SK-N-SH (cell line): Measurements from ENCODE around the gene CEBPZOS. TPM values are rescaled to one million over a fixed set of nuclear protein-coding genes. Genes with fewer than 3 reads are reported as not detected.

Experiments used
- CTCF ChIA-PET: fragments of 300-600, 350-600 bp; formaldehyde crosslinking; extraction: SDS; loops from one replicate; lab custom pipeline; 2021; lab: Yijun Ruan, JAX
- POLR2A ChIA-PET: fragments of 350-600 bp; sonication (Branson Sonifier 250); formaldehyde crosslinking; extraction: SDS; loops from one replicate; lab custom pipeline; 2020; ENCODE audit warnings: antibody characterized with exemption, inconsistent platforms; lab: Yijun Ruan, JAX
- DNase-seq: peaks from one replicate; pipeline ENCODE4 v3.0.0; 2012
- H2AFZ ChIP-seq: fragments of 200-600 bp; sonication (generic); 2 replicates; pipeline ENCODE4 v1.8.1; 2016; ENCODE audit warnings: antibody characterized with exemption, mild to moderate bottlenecking, low read depth
- H3F3A ChIP-seq: fragments of 200-600 bp; sonication (generic); replicated peaks from 2 replicates; pipeline ENCODE3; 2016; ENCODE audit warnings: antibody characterized with exemption, mild to moderate bottlenecking; ENCODE audit not compliant: insufficient read depth
- H3K27ac ChIP-seq, 2 experiments: fragments of 200-500 bp in 1 of 2; fragments of 200-600 bp in 1 of 2; sonication (Bioruptor generic) in 1 of 2; sonication (generic), shearing (Covaris generic) in 1 of 2; 2 replicates each; pipeline versions ENCODE4 v1.5.1 to v1.6.1; 2014 to 2016; ENCODE audit warnings: low read depth in 2 of 2, inconsistent platforms in 1 of 2, low read length in 1 of 2, mild to moderate bottlenecking in 1 of 2, mixed read lengths in 1 of 2
- H3K27me3 ChIP-seq: fragments of 200-600 bp; sonication (generic), shearing (Covaris generic); 2 replicates; pipeline ENCODE4 v1.6.1; 2016; ENCODE audit warnings: mixed run types; ENCODE audit not compliant: insufficient read depth
- H3K36me3 ChIP-seq, 2 experiments: fragments of 200-500 bp in 1 of 2; fragments of 200-600 bp in 1 of 2; sonication (Bioruptor generic) in 1 of 2; sonication (generic) in 1 of 2; replicated peaks in 1 of 2; 2 replicates each; pipeline versions ENCODE3 to v1.5.1; 2014 to 2016; ENCODE audit warnings: low read length in 1 of 2, mild to moderate bottlenecking in 1 of 2; ENCODE audit not compliant: insufficient read depth in 2 of 2, control insufficient read depth in 1 of 2
- H3K4me1 ChIP-seq, 2 experiments: fragments of 200-500 bp in 1 of 2; fragments of 200-600 bp in 1 of 2; sonication (Bioruptor generic) in 1 of 2; sonication (generic), shearing (Covaris generic) in 1 of 2; 2 replicates each; pipeline versions ENCODE4 v1.5.1 to v1.6.1; 2014 to 2016; ENCODE audit warnings: low read depth in 1 of 2, low read length in 1 of 2, mixed run types in 1 of 2; ENCODE audit not compliant: insufficient read depth in 2 of 2, control insufficient read depth in 1 of 2
- H3K4me2 ChIP-seq: fragments of 200-600 bp; sonication (generic), shearing (Covaris generic); 2 replicates; pipeline ENCODE4 v1.6.1; 2017; ENCODE audit warnings: mixed run types
- H3K4me3 ChIP-seq, 2 experiments: fragments of 200-500 bp in 1 of 2; fragments of 200-600 bp in 1 of 2; sonication (Bioruptor generic) in 1 of 2; sonication (generic), shearing (Covaris generic) in 1 of 2; 2 replicates each; pipeline versions ENCODE4 v1.5.1 to v1.8.1; 2014 to 2016; ENCODE audit warnings: low read depth in 2 of 2, inconsistent platforms in 1 of 2, low read length in 1 of 2, mild to moderate bottlenecking in 1 of 2, mixed read lengths in 1 of 2, moderate library complexity in 1 of 2
- H3K79me2 ChIP-seq: fragments of 200-600 bp; sonication (generic); 2 replicates; pipeline ENCODE4 v1.8.1; 2017; ENCODE audit warnings: mild to moderate bottlenecking; ENCODE audit not compliant: insufficient read depth
- H3K9ac ChIP-seq: fragments of 200-600 bp; sonication (generic); 2 replicates; pipeline ENCODE4 v1.6.1; 2017; ENCODE audit warnings: mixed run types
- H3K9me2 ChIP-seq: fragments of 200-600 bp; sonication (generic); 2 replicates; pipeline ENCODE4 v1.6.1; 2017; ENCODE audit warnings: mixed run types
- H3K9me3 ChIP-seq: fragments of 200-600 bp; sonication (generic); 2 replicates; pipeline ENCODE4 v1.6.1; 2017; ENCODE audit warnings: mixed run types, mild to moderate bottlenecking, moderate library complexity
- H4K20me1 ChIP-seq: fragments of 200-600 bp; sonication (generic); 2 replicates; pipeline ENCODE4 v1.6.1; 2017; ENCODE audit warnings: mild to moderate bottlenecking, mixed run types; ENCODE audit not compliant: insufficient read depth
- CHD2 ChIP-seq: fragments of 150-350 bp; IDR thresholded peaks from 2 replicates; pipeline ENCODE4 v1.6.1; 2018; ENCODE audit warnings: low read length; ENCODE audit not compliant: partially characterized antibody
- EP300 ChIP-seq, 2 experiments: IDR thresholded peaks; 2 replicates each; pipeline versions ENCODE4 v1.4.0 to v1.6.1; 2012; ENCODE audit warnings: borderline replicate concordance in 1 of 2, low read depth in 1 of 2, low read length in 1 of 2
- EZH2phosphoT487 ChIP-seq: fragments of 200-600 bp; sonication (generic); IDR thresholded peaks from 2 replicates; pipeline ENCODE4 v1.6.1; 2017; ENCODE audit warnings: low read depth, mixed run types, mild to moderate bottlenecking, antibody characterized with exemption, moderate library complexity, borderline replicate concordance
- FOSL2 ChIP-seq: IDR thresholded peaks from 2 replicates; pipeline ENCODE4 v1.4.0; 2012; ENCODE audit warnings: low read depth, mild to moderate bottlenecking, moderate library complexity, borderline replicate concordance
- MAX ChIP-seq: IDR thresholded peaks from 2 replicates; pipeline ENCODE4 v1.4.0; 2012; ENCODE audit warnings: low read depth
- MXI1 ChIP-seq: IDR thresholded peaks from 2 replicates; pipeline ENCODE4 v1.6.1; 2012; ENCODE audit warnings: mild to moderate bottlenecking, low read depth, low read length, improper control_type of control experiment
- NRF1 ChIP-seq: IDR thresholded peaks from 2 replicates; pipeline ENCODE4 v1.6.1; 2012; ENCODE audit warnings: low read depth, mild to moderate bottlenecking, low read length
- POLR2AphosphoS5 ChIP-seq: IDR thresholded peaks from 2 replicates; pipeline ENCODE4 v1.6.1; 2012; ENCODE audit warnings: low read depth, low read length
- RCOR1 ChIP-seq: fragments of 150-350 bp; IDR thresholded peaks from 2 replicates; pipeline ENCODE4 v1.6.1; 2017; ENCODE audit warnings: antibody characterized with exemption, low read length
- RFX5 ChIP-seq: IDR thresholded peaks from 2 replicates; pipeline ENCODE4 v1.6.1; 2012; ENCODE audit warnings: mild to moderate bottlenecking, improper control_type of control experiment, low read length
- RXRA ChIP-seq: IDR thresholded peaks from 2 replicates; pipeline ENCODE4 v1.4.0; 2012; ENCODE audit warnings: low read depth, mild to moderate bottlenecking, borderline replicate concordance
- SIN3A ChIP-seq: IDR thresholded peaks from 2 replicates; pipeline ENCODE4 v1.6.1; 2012; ENCODE audit warnings: low read depth, mild to moderate bottlenecking, low read length, moderate library complexity, borderline replicate concordance
- TAF1 ChIP-seq: IDR thresholded peaks from 2 replicates; pipeline ENCODE4 v1.6.1; 2012; ENCODE audit warnings: low read depth, mild to moderate bottlenecking, low read length, moderate library complexity, borderline replicate concordance
- WGBS: methylation state at CpG from one replicate; pipeline ENCODE4 v1.1.6; 2017; ENCODE audit warnings: low lambda C conversion rate; 5-methylcytosine and 5-hydroxymethylcytosine counted together
- polyA plus RNA-seq, 3 experiments: library from polyadenylated mRNA; depleted of rRNA; stranded (reverse); fragments of >200 nt; gene quantifications; 2 replicates each; pipeline ENCODE4 v1.2.3, GENCODE V29; 2012
- TF ChIP-seq, protein P1 (sequence below): IDR thresholded peaks from 2 replicates; pipeline ENCODE4 v1.6.1; 2012; ENCODE audit warnings: mild to moderate bottlenecking, low read depth, low read length, moderate library complexity
- TF ChIP-seq, protein P2 (sequence below): IDR thresholded peaks from 2 replicates; pipeline ENCODE4 v1.4.0; 2012; ENCODE audit warnings: low read depth, borderline replicate concordance
- TF ChIP-seq, protein P3 (sequence below): fragments of 150-350 bp; IDR thresholded peaks from 2 replicates; pipeline ENCODE4 v1.6.1; 2017; ENCODE audit warnings: antibody characterized with exemption, low read length, low read depth, borderline replicate concordance
- TF ChIP-seq, protein P4 (sequence below): fragments of 150-350 bp; IDR thresholded peaks from 2 replicates; pipeline ENCODE4 v1.6.1; 2016; ENCODE audit warnings: mild to moderate bottlenecking, low read depth, low read length

CEBPZOS gene
- polyA plus RNA-seq, 1 of the 3 experiments (the other 2 are of a cell fraction) = 27.5 TPM

- TF ChIP-seq NRF1 (no peak), RCOR1 (no peak), RFX5 (no peak), MXI1 (no peak), SIN3A (no peak), POLR2AphosphoS5 (no peak), CHD2 (no peak)
- TF ChIP-seq, protein P1, sequence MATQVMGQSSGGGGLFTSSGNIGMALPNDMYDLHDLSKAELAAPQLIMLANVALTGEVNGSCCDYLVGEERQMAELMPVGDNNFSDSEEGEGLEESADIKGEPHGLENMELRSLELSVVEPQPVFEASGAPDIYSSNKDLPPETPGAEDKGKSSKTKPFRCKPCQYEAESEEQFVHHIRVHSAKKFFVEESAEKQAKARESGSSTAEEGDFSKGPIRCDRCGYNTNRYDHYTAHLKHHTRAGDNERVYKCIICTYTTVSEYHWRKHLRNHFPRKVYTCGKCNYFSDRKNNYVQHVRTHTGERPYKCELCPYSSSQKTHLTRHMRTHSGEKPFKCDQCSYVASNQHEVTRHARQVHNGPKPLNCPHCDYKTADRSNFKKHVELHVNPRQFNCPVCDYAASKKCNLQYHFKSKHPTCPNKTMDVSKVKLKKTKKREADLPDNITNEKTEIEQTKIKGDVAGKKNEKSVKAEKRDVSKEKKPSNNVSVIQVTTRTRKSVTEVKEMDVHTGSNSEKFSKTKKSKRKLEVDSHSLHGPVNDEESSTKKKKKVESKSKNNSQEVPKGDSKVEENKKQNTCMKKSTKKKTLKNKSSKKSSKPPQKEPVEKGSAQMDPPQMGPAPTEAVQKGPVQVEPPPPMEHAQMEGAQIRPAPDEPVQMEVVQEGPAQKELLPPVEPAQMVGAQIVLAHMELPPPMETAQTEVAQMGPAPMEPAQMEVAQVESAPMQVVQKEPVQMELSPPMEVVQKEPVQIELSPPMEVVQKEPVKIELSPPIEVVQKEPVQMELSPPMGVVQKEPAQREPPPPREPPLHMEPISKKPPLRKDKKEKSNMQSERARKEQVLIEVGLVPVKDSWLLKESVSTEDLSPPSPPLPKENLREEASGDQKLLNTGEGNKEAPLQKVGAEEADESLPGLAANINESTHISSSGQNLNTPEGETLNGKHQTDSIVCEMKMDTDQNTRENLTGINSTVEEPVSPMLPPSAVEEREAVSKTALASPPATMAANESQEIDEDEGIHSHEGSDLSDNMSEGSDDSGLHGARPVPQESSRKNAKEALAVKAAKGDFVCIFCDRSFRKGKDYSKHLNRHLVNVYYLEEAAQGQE = no peak
- H3F3A ChIP-seq = peaks cover 23% of the 10 kb centered on the region
- peaks cover 16% of the 10 kb centered on the region; the same call in 1 of the 2 replicates for H3K9me3 ChIP-seq
- H3K4me2 ChIP-seq = no peak overlapping the region
- H3K4me1 ChIP-seq = peaks cover 0 to 6% of the 10 kb centered on the region in 2 experiments; a peak in 2 of 4 replicates
- H4K20me1 ChIP-seq = no peaks in the 10 kb centered on the region
- H3K27ac ChIP-seq = no peak overlapping the region; a peak in 1 of 4 replicates
- H3K9ac ChIP-seq = no peak overlapping the region
- CTCF ChIA-PET = interaction anchor here (0.9 to 2.1 kb wide), 4 partner anchors 12 to 680 kb away, joined by 3 to 8 read pairs (median 5); no protein-coding TSS in a partner anchor
- H3K27me3 ChIP-seq = no peaks in the 10 kb centered on the region
- POLR2A ChIA-PET = interaction anchor here (0.5 kb wide), 1 partner anchor 25 kb away, joined by 3 read pairs; no protein-coding TSS in a partner anchor
- no peak overlapping the region for H2AFZ ChIP-seq
- H3K9me2 ChIP-seq = no peaks in the 10 kb centered on the region
- H3K36me3 ChIP-seq = peaks cover 94 to 99% of the 10 kb centered on the region in 2 experiments
- no peak overlapping the region for H3K4me3 ChIP-seq
- no peak for DNase-seq
- peaks cover 41% of the 10 kb centered on the region for H3K79me2 ChIP-seq
Measured at GRCh38 chr2:37211212-37211611, 14.9 kb downstream of the CEBPZOS start.

GRCh38 chr2:37211939-37212338 is 15.6 kb downstream of the CEBPZOS start:
- no peak overlapping the region; a peak in 1 of 4 replicates for H3K27ac ChIP-seq
- ChIA-PET POLR2A (no interaction called here), CTCF (interaction anchor here (0.6 to 2.1 kb wide), 5 partner anchors 11 to 679 kb away, joined by 3 to 8 read pairs (median 4); no protein-coding TSS in a partner anchor)
- H3K9me3 ChIP-seq = peaks cover 16% of the 10 kb centered on the region; the same call in 1 of the 2 replicates
- no peak overlapping the region for H2AFZ ChIP-seq
- H3K4me2 ChIP-seq = no peak overlapping the region
- no peak for TF ChIP-seq MAX
- no peak for TF ChIP-seq FOSL2
- no peak for TF ChIP-seq TAF1
- TF ChIP-seq POLR2AphosphoS5 = no peak
- TF ChIP-seq, protein P2, sequence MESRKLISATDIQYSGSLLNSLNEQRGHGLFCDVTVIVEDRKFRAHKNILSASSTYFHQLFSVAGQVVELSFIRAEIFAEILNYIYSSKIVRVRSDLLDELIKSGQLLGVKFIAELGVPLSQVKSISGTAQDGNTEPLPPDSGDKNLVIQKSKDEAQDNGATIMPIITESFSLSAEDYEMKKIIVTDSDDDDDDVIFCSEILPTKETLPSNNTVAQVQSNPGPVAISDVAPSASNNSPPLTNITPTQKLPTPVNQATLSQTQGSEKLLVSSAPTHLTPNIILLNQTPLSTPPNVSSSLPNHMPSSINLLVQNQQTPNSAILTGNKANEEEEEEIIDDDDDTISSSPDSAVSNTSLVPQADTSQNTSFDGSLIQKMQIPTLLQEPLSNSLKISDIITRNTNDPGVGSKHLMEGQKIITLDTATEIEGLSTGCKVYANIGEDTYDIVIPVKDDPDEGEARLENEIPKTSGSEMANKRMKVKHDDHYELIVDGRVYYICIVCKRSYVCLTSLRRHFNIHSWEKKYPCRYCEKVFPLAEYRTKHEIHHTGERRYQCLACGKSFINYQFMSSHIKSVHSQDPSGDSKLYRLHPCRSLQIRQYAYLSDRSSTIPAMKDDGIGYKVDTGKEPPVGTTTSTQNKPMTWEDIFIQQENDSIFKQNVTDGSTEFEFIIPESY = no peak
- TF ChIP-seq, protein P3, sequence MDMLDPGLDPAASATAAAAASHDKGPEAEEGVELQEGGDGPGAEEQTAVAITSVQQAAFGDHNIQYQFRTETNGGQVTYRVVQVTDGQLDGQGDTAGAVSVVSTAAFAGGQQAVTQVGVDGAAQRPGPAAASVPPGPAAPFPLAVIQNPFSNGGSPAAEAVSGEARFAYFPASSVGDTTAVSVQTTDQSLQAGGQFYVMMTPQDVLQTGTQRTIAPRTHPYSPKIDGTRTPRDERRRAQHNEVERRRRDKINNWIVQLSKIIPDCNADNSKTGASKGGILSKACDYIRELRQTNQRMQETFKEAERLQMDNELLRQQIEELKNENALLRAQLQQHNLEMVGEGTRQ = no peak
- TF ChIP-seq RXRA = no peak
- TF ChIP-seq, protein P4, sequence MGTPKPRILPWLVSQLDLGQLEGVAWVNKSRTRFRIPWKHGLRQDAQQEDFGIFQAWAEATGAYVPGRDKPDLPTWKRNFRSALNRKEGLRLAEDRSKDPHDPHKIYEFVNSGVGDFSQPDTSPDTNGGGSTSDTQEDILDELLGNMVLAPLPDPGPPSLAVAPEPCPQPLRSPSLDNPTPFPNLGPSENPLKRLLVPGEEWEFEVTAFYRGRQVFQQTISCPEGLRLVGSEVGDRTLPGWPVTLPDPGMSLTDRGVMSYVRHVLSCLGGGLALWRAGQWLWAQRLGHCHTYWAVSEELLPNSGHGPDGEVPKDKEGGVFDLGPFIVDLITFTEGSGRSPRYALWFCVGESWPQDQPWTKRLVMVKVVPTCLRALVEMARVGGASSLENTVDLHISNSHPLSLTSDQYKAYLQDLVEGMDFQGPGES = no peak
- no peak for TF ChIP-seq RCOR1
- no peak for TF ChIP-seq SIN3A
- no peak for TF ChIP-seq EP300 (IDR thresholded peaks at IDR 0.05; ENCODE audit: borderline replicate concordance in 1 of 2, low read depth in 1 of 2, low read length in 1 of 2)
- no peak for TF ChIP-seq EZH2phosphoT487
- WGBS = 92% methylated on average over 3 of the region's 3 CpGs
- H4K20me1 ChIP-seq = no peaks in the 10 kb centered on the region
- H3F3A ChIP-seq = peaks cover 23% of the 10 kb centered on the region
- H3K9me2 ChIP-seq = no peaks in the 10 kb centered on the region
- H3K4me1 ChIP-seq = peaks cover 0 to 6% of the 10 kb centered on the region in 2 experiments; a peak in 2 of 4 replicates
- H3K9ac ChIP-seq = no peak overlapping the region
- H3K4me3 ChIP-seq = no peak overlapping the region
- no peaks in the 10 kb centered on the region for H3K27me3 ChIP-seq
- peaks cover 94 to 99% of the 10 kb centered on the region in 2 experiments for H3K36me3 ChIP-seq
- peaks cover 35% of the 10 kb centered on the region; the same call in 1 of the 2 replicates for H3K79me2 ChIP-seq
- DNase-seq = no peak
